ENCODE results near the gene ADCY5.

Gene ADCY5

DNA sequence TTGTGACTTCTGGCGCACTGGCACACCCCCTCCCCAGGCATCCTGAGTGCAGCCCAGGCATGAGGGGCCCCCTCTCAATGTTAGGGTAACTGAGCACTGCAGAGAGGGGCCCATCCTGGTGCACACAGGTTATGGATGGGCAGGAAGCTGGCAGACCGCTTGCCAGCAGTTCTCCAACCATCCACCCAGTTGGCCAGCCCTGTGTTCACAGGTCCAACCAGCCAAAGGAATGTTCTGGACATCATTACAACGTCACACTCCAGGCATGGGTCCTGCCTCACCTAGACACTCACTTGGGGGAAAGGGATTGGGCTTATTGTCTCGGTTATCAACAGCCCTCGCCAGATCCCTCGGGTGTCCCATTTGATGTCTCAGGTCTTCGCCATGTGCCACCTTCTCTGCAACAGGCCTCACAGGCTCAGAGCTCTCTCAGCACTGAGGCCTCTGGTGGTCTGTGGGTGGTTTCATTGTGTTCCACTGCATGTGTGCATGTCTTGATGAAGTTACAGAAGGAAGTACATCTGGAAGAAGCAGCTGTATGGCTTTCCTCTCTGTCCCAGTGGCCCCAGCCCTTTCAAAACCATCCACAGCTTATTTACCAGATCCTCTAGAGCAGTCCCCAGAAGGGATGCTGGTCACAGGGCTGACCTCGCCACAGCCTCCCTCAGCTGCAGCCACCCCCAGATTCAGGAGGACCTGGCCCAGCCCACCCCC lies 23.7 kb downstream of the ADCY5 start:
- no peak for DNase-seq

DNA sequence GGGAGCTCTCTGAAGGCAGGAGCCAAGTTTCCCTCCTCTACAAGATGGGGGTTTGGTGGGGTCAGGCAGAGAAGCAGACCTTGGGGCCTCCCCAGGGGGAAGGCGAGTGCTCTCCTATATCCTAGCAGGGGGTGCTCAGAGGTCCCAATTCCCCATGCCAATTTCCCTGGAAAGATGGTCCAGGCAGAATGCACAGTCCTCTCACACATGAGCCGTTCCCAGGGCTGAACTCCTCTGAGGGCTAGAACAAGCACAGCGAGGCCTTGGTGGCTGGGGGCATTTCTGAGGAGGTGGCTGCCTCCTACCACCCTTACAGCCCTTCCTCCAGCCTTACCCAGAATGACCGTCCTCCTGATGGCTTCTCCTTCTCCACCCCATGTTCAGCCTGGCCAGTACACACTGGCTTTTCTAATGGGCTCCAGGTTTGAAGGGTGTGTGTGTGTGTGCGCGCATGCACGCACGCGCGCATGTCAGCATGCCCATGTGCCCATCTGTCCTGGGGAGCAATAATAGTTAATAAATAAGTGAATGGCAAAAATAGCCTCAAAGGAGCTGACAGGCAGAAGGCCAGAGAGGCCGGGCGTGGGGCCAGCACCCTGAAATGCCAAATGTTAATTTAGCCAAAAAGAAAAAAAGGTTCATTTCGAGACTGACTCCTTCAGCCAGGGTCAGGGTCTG lies 24.4 kb downstream of the ADCY5 start:
- no peak for DNase-seq

DNA sequence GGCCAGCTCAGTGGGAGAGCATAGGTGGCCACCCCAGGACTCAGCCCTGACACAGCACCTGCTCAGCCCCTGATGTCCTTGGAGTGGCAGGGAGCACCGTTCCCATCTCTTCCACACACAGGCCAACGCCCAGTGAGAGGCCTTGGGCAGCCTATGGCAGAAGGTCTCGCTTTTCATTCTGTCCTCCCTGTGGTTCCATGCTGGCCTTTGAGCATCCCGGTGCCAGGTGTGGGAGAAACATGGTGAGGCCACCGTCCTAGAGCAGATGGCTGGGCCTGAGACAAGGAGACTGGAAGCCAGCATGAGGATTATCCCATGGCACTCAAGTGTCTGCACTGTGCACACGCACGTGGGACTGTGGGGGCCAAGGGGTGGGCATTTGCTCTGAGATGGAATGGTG lies 25.1 kb downstream of the ADCY5 start:
- DNase-seq: no peak

DNA sequence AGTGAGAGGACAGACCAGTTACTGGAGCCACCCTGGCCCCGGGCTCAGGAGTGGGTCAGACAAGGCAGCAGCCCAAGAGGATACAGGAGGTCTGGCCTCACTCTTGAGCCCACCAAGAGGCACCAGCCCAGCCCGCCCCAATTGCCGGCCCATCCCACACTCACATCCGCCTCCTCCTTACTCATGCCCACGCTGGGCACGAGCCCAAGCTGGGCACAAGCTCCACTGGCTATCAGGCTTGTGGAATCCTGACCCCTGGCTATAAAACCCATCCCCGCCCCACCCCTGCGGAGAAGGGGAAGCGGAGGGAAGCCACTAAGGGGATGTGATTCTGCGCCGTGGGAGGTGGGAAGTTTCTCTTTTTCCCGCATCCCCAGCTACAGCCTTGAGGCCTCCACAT lies 25.9 kb downstream of the ADCY5 start:
- no peak for DNase-seq

GRCh38 chr3:123422457-123422856 lies 26.4 kb downstream of the ADCY5 start:
- no peak for DNase-seq

DNA sequence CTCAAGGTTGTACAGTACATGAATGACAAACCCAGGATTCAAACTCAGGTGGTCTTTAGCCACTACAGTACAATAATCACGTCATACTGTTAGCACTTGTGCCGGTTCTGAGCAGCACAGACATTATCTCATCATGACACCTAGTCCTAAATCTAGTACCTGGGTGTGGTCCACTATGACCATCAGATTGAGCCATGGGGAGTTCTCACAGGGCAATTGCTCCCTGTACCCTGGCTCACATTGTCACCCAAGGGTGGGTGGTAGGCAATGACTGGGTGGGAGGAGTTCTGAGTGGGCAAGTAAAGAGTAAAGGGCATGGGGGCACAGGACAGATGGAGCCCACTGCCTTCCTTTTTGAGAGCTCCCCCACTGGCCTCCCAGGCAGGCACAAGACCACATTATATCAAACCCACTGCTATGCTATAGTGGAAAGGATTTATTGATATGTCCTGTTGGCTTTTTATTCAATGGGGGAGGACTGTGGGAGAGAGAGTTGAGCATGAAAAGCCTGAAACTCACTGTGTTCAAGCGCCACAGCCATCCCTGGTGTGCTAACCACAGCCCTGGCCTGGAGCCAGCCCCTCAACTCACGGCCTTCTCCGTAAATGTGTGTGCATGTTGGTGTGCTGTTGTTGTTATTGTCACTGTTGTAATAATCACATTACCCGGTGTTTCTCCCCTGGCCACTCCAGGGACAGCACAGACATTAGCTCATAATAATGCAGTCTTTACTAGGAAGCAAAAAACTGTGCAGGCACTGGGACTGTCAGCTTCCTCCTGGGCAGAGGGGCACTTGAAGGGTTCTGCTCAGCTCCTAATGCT lies 27.3 kb downstream of the ADCY5 start:
- peak; percentile 39 for DNase-seq

- no peak for DNase-seq
Measured at GRCh38 chr3:123420416-123420968, 28.4 kb downstream of the ADCY5 start.

DNA sequence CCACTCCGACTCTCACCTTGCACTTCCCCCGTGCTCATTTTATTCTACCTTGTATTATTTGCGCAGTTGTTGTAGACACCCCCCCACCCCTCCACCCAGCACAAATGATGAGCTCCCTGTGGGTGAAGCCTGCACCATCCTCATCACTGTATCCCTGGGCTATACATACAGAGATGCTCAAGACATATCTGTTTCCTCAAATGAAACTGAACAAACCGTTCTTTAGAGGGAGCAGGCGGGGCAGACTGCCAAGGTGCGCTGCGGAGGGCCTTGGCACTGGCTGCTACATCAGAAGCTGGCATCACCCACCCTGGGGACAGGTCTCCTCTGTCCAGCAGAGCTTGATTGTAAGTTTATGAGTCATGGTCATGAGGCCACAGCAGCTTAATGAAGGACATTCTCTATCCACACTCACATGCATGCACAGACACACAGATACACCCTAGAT lies 29.0 kb downstream of the ADCY5 start:
- no peak for DNase-seq

DNA sequence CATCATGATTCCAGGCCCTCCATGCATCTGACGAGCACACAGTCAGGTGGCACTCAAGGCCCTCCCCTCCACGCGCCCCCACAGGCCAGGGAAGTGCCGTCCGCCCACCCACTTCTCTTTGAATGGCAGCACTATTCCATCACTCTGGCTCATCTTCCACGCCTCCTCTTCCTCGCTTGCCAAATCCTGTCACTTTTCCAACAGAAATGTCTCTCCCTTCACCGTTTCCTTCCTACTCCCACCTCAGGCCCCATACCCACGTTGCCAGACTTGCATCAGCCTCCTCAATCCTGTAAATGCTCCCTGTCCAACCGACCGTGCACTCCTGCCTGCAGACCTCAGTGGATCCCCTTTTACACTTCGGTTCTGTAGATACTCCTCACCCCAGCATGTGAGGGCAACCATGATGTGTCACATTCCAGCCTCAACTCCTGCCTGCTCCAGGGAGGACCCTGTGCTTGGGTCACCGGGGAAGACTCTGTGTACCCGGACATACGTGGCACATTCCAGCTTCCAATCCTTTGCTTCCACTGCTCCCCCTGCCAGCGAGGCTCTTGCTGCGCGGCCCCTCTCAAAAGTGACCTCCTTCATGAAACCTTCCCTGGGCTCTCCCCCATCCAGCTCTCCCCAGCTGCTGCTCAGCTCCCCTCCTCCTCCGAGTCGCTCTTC lies 29.6 kb downstream of the ADCY5 start:
- DNase-seq: no peak

- DNase-seq: no peak
Measured at GRCh38 chr3:123416647-123417046, 32.2 kb downstream of the ADCY5 start.

- no peak for DNase-seq
Measured at GRCh38 chr3:123416173-123416572, 32.7 kb downstream of the ADCY5 start.

DNA sequence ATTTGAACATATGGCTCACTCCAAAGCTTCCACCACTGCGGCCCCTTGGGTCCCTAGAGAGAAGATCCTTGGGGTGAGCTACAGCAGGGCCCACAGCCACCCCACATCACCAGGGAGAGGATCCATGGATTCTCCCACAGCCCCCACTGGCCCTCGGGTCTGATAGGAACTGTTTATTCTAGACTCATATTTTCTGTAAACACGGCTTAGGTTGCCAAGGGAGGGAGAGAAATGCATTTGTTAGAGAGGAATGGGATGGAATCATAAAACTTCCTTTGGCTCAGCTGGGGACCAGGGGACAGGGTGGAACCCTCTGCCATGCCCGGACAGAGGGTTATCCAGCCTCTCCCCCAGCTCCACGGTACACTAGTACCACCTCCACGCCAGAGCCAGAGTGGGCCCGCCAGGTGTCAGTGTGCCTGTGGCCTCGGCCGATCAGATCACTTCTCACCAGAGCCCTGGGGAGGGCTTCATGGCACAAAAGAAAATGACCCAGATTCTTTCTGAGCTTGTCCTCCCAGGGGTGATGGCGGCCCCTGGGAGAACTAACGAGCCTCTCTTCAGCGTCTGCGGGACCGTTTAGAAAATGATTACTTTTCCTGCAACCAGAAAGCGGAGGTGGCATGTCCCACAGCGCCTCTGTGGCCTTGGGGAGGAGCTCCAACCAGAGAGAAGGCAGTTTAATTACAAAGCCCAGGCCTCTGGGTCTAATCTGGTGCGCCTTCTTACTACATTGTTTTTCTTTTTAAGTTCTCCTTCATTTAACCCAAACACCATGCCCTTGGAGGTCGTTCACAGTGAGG lies 33.7 kb downstream of the ADCY5 start:
- DNase-seq: no peak

- peak; percentile 45 for DNase-seq
Measured at GRCh38 chr3:123412811-123413604, 35.9 kb downstream of the ADCY5 start.

DNA sequence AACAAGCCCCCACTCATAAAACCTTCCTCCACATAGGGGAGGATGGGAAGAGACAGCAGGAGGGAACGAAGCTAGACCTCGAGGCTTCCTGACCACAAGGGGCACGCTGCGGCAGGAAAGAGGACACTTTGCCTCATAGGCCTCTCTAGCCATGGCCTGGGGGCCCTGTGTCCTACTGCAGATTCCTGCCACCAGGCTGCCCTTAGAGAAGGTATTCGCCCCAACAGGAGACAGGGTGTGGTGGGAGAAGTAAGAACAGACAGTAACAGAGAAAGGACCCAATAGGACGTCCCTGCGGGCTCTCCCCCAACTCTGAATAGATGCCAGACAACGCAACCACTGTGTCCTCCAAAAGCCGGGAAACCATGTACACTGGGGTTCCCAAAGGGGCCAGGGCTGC lies 36.8 kb downstream of the ADCY5 start:
- DNase-seq: no peak

- no peak for DNase-seq
Measured at GRCh38 chr3:123411340-123412040, 37.4 kb downstream of the ADCY5 start.

- no peak for DNase-seq
Measured at GRCh38 chr3:123410149-123410515, 38.8 kb downstream of the ADCY5 start.

- DNase-seq: no peak
Measured at GRCh38 chr3:123409443-123410148, 39.3 kb downstream of the ADCY5 start.

DNA sequence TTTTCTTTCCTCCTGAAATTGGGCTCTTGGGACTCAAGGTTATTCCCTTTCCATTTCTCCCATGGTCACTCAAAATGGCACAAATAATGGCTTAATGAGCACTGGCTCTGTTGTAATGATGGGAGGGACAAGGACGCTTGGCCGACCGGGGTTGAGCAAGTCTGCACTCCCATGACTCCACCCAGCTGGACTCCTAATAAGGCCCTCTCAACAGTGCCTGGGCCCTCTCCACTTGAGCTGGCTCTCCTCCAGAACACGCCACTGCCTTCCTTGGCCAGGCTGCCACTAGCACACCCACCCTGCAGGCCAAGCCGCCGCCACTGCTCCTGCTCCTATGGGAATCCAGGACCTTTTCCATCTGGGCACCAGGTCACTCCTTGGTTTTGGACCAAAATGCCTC lies 42.3 kb downstream of the ADCY5 start:
- DNase-seq: no peak

GRCh38 chr3:123405936-123406510 lies 42.9 kb downstream of the ADCY5 start:
- no peak for DNase-seq

- DNase-seq: peak; percentile 20
Measured at GRCh38 chr3:123405021-123405420, 43.9 kb downstream of the ADCY5 start.

Data from NCI-H1694 (cell line).